GOT3 (cell line): ENCODE measurements around the gene GOLIM4.

Experiments used
- DNase-seq: peaks from one replicate; lab custom pipeline; 2025; ENCODE audit warnings: mixed read lengths; lab: John Stamatoyannopoulos, UW

The GOLIM4 gene

DNA sequence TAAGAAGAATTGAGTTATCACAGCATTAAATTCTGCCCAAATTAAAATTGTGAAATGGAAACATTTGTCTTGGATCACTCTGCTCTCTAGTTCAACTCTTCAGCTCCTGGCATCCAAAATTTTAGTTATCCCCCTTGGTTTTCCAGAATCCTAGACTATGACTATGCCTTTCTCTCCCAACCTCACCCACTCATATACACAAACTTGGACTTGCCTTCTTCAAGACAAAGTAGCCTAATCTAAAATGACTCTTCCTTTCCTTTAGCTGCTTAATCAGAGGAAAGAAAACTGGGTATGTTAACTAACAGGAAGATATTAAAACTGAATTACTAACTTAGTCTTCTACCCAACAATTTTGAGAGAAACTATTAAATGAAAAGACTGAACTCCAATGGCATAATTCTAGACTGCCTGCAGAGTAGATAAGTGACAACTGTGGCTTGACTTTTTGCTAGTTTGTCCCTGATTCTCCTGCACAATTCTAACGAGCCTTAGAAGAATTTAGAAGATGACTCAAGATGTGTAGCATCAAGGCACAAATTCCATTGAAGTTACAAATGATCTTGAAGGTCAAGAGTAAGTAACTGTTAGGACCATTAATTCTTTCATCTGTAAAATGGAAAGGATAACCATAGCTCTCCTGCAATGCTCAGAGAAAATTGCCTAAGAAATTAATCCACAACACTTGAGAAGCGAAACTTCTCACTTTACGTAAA, 5.2 kb upstream of the GOLIM4 start:
- DNase-seq, result no peak

- DNase-seq, result no peak
These were observed 1.7 kb upstream of the GOLIM4 start for GRCh38 chr3:168097381-168097780.

GRCh38 chr3:168096210-168096652, 507 bp upstream of the GOLIM4 start:
- DNase-seq, result peak; percentile 76

- DNase-seq, result peak; percentile 76
These were observed 680 bp downstream of the GOLIM4 start for GRCh38 chr3:168094877-168095610.

DNA sequence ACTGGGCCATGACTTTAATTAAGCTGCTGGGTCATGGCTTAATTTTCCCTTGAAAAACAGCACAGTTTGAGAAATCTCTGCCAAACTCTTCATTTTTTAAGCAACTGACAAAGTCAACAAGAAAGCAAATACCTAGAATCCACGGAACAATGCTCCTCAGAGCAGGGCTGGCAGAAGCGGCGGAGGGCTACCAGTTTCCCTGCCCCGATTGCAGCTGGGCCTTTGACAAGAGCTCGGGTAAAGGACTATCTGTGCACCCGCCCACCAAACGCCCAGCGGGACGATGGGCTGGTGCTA, 1.2 kb downstream of the GOLIM4 start:
- no peak for DNase-seq

DNA sequence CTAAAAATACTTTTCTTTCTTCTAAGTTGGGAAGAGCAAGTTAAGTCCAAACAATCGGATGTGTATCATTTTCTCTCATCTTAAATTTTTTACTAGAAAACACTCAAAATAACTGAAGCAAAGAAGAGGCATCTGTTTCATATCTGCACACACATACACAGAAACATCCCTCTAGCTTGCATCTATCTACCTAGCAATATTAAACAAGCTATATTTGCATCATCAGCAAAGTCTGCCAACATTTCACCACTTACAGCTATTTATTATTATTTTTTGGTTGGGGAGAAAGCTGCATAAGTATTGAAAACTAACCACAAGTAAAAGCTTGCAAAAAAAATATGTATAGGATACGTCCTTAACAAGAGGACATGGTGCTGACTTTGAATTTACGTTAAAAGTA, 1.9 kb downstream of the GOLIM4 start:
- DNase-seq, result no peak

DNA sequence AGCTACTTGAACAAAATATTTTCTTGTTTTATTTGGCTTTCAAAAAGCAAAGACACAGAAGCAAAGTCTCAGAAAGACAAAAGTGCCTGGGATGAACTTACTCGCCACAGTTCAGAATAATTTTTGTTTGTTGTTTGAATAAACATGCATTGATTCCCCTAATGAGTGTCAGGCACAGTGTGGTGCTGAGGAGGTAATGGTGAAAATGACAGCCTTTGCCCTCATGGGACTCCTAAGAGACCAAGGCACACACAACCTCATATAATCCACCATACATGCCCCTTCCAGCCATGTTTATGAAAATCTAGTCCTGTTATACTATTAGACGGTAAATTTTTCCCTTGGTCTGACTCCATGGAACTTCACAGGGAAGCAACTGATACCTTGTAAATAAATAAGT, 2.5 kb downstream of the GOLIM4 start:
- no peak for DNase-seq

DNA sequence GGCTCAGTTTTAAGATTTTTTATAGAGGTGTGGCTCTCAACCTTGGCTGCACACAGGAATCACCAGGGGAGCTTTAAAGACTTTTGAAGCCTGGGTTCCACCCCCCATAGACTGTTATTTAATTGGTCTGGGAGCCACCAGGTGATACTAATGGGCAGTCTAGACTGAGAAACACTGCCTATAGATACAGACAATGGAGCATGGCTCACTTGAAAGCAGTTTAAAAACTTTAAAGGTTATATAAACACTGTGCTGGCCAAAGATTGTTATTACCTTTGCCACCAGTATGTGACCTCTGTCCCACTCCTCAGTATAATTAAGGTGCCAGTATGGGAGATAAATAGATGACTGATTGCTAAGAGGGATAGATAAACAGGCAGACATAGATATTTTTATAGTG, 3.8 kb downstream of the GOLIM4 start:
- DNase-seq, result no peak

DNA sequence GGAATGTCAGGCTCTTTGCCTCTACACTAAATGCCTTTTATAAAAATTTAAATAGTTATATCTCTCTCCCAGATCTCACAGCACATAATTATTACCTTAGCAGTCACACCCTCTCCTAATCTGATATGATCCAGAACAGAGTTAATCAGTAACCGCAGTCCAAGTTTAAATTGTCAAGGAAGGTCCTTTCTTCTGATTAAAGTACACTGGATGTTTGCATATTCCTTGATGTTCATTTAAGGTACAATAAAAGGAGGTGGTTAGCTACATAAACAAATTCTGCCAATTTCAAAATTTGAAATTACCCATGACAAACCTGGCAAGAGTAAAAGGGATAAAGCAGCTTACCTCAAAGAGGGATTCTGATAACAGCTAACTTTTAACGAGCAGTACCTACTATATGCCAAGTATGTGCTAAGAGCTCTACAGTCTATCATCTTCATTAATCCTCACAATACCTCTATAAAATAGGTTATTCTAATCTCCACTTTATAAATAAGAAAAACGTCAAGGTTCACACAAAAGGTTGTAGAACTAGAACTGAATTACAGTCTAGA, 4.3 kb downstream of the GOLIM4 start:
- no peak for DNase-seq

GRCh38 chr3:168090306-168091085, 5.2 kb downstream of the GOLIM4 start:
- DNase-seq, result no peak

DNA sequence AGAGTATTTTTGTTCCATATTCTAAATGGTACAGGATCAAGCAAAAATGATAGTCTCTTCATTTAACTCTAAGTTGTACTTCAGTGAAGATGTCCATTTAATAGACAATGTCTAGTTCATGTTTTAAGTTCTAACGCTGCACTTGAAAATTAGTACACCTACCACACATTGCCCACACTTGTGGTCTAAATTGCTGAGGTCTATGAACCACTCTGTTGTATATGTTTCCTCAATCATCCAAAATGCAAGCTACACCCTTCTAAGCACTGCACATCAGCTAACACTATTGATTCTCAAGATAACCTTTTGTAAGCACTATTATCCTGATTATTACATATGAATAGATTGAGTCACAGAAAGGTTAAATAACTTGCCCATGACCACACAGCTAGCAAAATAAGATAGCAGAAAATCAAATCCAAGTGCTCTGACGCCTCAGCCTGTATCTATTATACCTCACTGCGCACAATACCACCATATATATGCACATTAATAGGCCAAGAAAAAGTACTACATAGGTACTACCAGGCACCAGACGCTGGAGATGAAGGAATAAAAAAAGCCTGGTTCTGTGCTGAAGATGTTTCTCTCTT, 6.4 kb downstream of the GOLIM4 start:
- DNase-seq, result no peak

DNA sequence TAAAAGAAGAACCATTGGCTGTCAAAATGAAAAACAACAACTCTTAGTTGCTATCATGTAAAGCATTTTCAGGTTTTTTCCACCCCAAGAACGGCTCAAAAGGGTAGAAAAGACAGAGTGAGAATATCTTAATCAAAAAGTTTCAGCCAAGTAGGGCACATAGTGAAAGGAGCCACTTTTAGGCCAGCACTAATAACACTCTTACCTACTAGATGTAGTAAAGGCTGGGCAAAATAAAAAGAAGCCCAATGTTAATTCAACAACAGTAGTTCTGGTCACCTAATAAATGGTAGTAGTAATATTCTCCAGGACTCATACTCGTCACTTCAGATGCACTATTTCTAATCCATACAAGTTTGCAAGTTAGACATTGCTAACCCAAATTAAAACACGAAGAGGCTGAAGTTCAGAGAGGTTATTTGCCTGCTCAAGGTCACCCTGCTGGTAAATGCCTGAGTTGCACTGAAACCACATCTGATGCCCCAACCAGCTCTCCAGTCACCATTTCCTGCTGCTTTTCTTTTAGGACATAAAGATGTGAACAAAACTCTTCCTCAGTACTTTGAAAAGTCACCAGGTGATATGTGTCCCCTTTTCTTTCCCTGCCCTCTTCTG, 7.5 kb downstream of the GOLIM4 start:
- no peak for DNase-seq

GRCh38 chr3:168087539-168087938, 8.2 kb downstream of the GOLIM4 start:
- no peak for DNase-seq

GRCh38 chr3:168086541-168087260, 9.0 kb downstream of the GOLIM4 start:
- DNase-seq, result no peak

DNA sequence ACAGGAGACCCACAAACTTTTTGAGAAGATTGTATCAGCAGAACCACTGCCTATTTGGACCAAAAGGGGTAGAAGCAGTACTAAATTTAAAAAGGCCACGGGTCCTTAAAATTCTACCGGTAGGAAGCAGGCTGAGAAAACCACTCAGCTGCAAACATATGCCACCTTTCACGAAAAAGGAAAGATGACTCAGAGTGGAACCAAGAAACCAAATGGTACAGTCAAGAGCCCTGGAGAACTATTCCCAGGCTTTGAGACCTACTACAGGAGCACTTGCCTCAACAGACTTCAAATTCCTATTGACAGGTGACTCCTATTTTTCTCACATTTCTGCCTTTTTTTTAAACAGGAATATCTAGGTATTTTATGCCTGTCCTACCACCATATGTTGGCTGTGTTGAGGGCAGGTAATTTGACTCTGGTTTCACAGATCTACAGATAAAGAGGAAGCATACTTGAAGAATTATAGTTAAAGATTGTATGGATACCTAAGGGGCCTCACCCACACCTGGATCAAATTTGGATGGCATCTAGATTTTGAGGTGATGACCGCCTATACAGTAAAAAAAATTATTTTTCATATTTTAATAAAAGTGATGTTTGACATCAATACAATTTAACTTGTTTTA, 10.1 kb downstream of the GOLIM4 start:
- DNase-seq, result no peak

DNA sequence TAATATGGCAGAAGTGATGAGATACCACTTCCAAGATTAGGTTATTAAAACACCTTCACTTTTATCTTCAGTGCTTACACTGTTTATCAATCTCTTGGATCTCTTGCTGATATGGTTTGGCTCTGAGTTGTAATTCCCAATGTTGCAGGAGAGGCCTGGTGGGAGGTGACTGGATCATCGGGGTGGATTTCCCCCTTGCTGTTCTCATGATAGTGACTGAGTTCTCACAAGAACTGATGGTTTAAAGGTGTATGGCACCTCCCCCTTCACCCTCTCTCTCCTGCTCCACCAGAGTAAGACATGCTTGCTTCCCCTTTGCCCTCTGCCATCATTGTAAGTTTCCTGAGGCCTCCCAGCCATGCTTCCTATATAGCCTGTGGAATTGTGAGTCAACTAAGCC, 11.8 kb downstream of the GOLIM4 start:
- no peak for DNase-seq

- no peak for DNase-seq
These were observed 13.9 kb downstream of the GOLIM4 start for GRCh38 chr3:168081856-168082255.

GRCh38 chr3:168081171-168081771, 14.5 kb downstream of the GOLIM4 start:
- DNase-seq, result no peak

DNA sequence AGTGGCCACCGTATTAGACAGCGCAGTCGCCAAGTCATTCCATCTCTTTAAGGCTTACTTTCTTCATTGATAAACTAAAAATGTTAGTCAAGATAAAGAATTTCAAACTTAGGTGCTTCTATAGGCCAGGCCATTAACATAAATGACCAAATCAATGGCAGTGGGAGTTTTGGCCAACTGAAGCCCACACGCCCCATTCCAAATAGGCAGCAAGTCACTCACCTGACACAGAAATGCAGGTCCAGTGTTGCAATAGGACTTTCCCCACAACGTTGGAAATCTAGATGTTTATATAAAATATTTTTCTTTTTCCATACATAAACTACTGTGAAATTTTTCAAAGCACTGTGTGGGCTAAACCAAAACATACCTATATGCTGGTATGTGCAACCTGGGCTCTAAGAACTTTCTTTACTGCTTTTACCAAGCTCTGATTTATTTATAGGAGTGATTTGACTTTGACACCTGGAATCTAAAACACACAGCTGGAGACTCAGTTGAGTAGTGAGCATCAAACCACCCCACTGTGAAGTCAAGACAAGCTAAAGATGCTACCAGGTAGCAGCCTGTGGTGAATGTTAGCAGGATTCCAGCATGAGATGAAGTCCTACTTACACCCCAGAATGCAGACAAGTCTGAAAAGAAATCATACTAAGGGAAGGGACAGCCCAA, 15.1 kb downstream of the GOLIM4 start:
- DNase-seq, result no peak

DNA sequence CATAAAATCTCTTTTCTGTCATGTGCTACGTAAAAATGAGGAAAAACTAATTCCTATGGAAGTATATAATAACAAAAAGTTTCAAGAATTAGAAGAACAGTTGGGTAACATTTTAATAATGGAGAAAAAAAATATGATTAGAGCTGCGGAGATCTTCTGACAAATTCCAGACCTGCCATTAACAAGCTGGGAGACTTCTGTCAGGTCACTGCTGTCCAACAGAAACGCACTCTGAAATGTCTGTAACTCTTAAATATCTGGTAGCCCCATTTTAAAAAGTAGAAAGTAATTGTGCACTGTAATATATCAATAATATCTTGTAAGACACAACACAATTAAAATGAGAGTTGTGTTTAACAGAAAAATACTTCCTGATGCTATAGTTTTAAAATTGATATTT, 15.7 kb downstream of the GOLIM4 start:
- no peak for DNase-seq
